T-helper 17 cell (primary cell): ENCODE data around the gene CCDC192. TPM values are rescaled to one million over a fixed set of nuclear protein-coding genes. Genes with fewer than 3 reads are reported as not detected.
"Not testable (repeated sequence)": the region's sequence is repeated elsewhere in the genome, so short reads cannot be mapped to it uniquely, and the experiment has no call there.

ENCODE experiments used
- ATAC-seq: fragments of 150-1000 bp; cut with Tn5 transposase; 2 replicates; pipeline ENCODE4 v1.10.0; 2021; ENCODE audit warnings: mild to moderate bottlenecking, moderate library complexity
- DNase-seq, 3 donors: peaks; one replicate each; pipeline versions ENCODE4 v3.0.0 to v3.0.0-alpha.2; 2020 to 2021
- H3K9me3 ChIP-seq: one replicate; pipeline ENCODE4 v1.7.0; 2013; ENCODE audit warnings: low read length, mild to moderate bottlenecking; ENCODE audit not compliant: control insufficient read depth, poor library complexity, severe bottlenecking
- H3K27ac Mint-ChIP-seq: one replicate; pipeline ENCODE4 v1.8.0; 2022; ENCODE audit warnings: mild to moderate bottlenecking, moderate library complexity, mixed read lengths
- H3K27me3 Mint-ChIP-seq: one replicate; pipeline ENCODE4 v1.8.0; 2022; ENCODE audit warnings: mixed read lengths
- H3K36me3 Mint-ChIP-seq: one replicate; pipeline ENCODE4 v1.8.0; 2022; ENCODE audit warnings: low read depth, mixed read lengths
- H3K4me1 Mint-ChIP-seq: one replicate; pipeline ENCODE4 v1.8.0; 2022; ENCODE audit warnings: mild to moderate bottlenecking, mixed read lengths
- H3K4me3 Mint-ChIP-seq: one replicate; pipeline ENCODE4 v1.8.0; 2022; ENCODE audit warnings: mild to moderate bottlenecking, moderate library complexity, mixed read lengths
- total RNA-seq, 4 donors: library from RNA in 2 of 4; stranded (reverse) in 2 of 4; gene quantifications; one replicate each; pipeline ENCODE4 v1.2.3 and lab custom pipeline; 2022 to 2026

CCDC192 gene
- total RNA-seq, 2 donors from 2014 or later = 0.45 TPM; not detected in 1

GRCh38 chr5:127757576-127757975 is 54.4 kb downstream of the CCDC192 start:
- H3K4me3 Mint-ChIP-seq = no peak overlapping the region
- H3K9me3 ChIP-seq = no peaks in the 10 kb centered on the region
- DNase-seq = peak in 1 of 3 donors; percentile 10
- H3K27ac Mint-ChIP-seq = peak overlapping the region; percentile 19
- H3K27me3 Mint-ChIP-seq = peaks cover 9% of the 10 kb centered on the region
- peaks cover 2% of the 10 kb centered on the region for H3K4me1 Mint-ChIP-seq
- H3K36me3 Mint-ChIP-seq = no peaks in the 10 kb centered on the region
- peak; percentile 79 for ATAC-seq

GRCh38 chr5:127758766-127759283 is 55.6 kb downstream of the CCDC192 start:
- no peaks in the 10 kb centered on the region for H3K9me3 ChIP-seq
- Mint-ChIP-seq H3K27ac (peak overlapping the region; percentile 19), H3K36me3 (no peaks in the 10 kb centered on the region), H3K4me3 (no peak overlapping the region), H3K4me1 (peaks cover 6% of the 10 kb centered on the region), H3K27me3 (peaks cover 9% of the 10 kb centered on the region)
- DNase-seq (no peak), ATAC-seq (no peak)

GRCh38 chr5:127761869-127762268 is 58.7 kb downstream of the CCDC192 start:
- H3K27me3 Mint-ChIP-seq = peaks cover 4% of the 10 kb centered on the region
- no peaks in the 10 kb centered on the region for H3K9me3 ChIP-seq
- DNase-seq = no peak
- no peaks in the 10 kb centered on the region for H3K36me3 Mint-ChIP-seq
- H3K27ac Mint-ChIP-seq = peak overlapping the region; percentile 21
- no peak for ATAC-seq
- no peak overlapping the region for H3K4me3 Mint-ChIP-seq
- H3K4me1 Mint-ChIP-seq = peaks cover 6% of the 10 kb centered on the region

- Mint-ChIP-seq H3K27ac (no peak overlapping the region), H3K27me3 (peaks cover 4% of the 10 kb centered on the region), H3K4me1 (peaks cover 6% of the 10 kb centered on the region), H3K36me3 (no peaks in the 10 kb centered on the region), H3K4me3 (no peak overlapping the region)
- no peak for ATAC-seq
- H3K9me3 ChIP-seq = no peaks in the 10 kb centered on the region
- no peak for DNase-seq
Observed at GRCh38 chr5:127762412-127762811, 59.2 kb downstream of the CCDC192 start.

- no peaks in the 10 kb centered on the region for H3K9me3 ChIP-seq
- H3K27me3 Mint-ChIP-seq = no peaks in the 10 kb centered on the region
- no peak for DNase-seq
- H3K36me3 Mint-ChIP-seq = no peaks in the 10 kb centered on the region
- no peak overlapping the region for H3K27ac Mint-ChIP-seq
- peaks cover 4% of the 10 kb centered on the region for H3K4me1 Mint-ChIP-seq
- ATAC-seq = no peak
- no peak overlapping the region for H3K4me3 Mint-ChIP-seq
Observed at GRCh38 chr5:127766676-127767335, 63.6 kb downstream of the CCDC192 start.

GRCh38 chr5:127769386-127769785 is 66.2 kb downstream of the CCDC192 start:
- H3K9me3 ChIP-seq = no peaks in the 10 kb centered on the region
- H3K36me3 Mint-ChIP-seq = no peaks in the 10 kb centered on the region
- no peaks in the 10 kb centered on the region for H3K4me1 Mint-ChIP-seq
- DNase-seq (no peak), ATAC-seq (no peak)
- H3K27me3 Mint-ChIP-seq = no peaks in the 10 kb centered on the region
- H3K4me3 Mint-ChIP-seq = no peak overlapping the region
- no peak overlapping the region for H3K27ac Mint-ChIP-seq

- Mint-ChIP-seq H3K27me3 (no peaks in the 10 kb centered on the region), H3K4me3 (no peak overlapping the region), H3K4me1 (no peaks in the 10 kb centered on the region), H3K27ac (no peak overlapping the region), H3K36me3 (no peaks in the 10 kb centered on the region)
- DNase-seq = no peak
- ATAC-seq = no peak
- H3K9me3 ChIP-seq = no peaks in the 10 kb centered on the region
Observed at GRCh38 chr5:127770272-127770671, 67.1 kb downstream of the CCDC192 start.

- DNase-seq = no peak
- no peaks in the 10 kb centered on the region for H3K36me3 Mint-ChIP-seq
- no peak overlapping the region for H3K27ac Mint-ChIP-seq
- no peak overlapping the region for H3K4me3 Mint-ChIP-seq
- H3K27me3 Mint-ChIP-seq = no peaks in the 10 kb centered on the region
- H3K9me3 ChIP-seq = no peaks in the 10 kb centered on the region
- no peak for ATAC-seq
- H3K4me1 Mint-ChIP-seq = no peaks in the 10 kb centered on the region
Observed at GRCh38 chr5:127772531-127772930, 69.3 kb downstream of the CCDC192 start.

- Mint-ChIP-seq H3K4me3 (no peak overlapping the region), H3K27ac (no peak overlapping the region), H3K36me3 (peaks cover 2% of the 10 kb centered on the region), H3K4me1 (no peaks in the 10 kb centered on the region), H3K27me3 (no peaks in the 10 kb centered on the region)
- ATAC-seq (no peak), DNase-seq (no peak)
- no peaks in the 10 kb centered on the region for H3K9me3 ChIP-seq
Observed at GRCh38 chr5:127774221-127774620, 71.0 kb downstream of the CCDC192 start.

GRCh38 chr5:127776477-127776876 is 73.3 kb downstream of the CCDC192 start:
- H3K9me3 ChIP-seq = no peaks in the 10 kb centered on the region
- H3K27ac Mint-ChIP-seq = no peak overlapping the region
- no peak overlapping the region for H3K4me3 Mint-ChIP-seq
- DNase-seq (no peak), ATAC-seq (no peak)
- peaks cover 2% of the 10 kb centered on the region for H3K36me3 Mint-ChIP-seq
- H3K4me1 Mint-ChIP-seq = no peaks in the 10 kb centered on the region
- no peaks in the 10 kb centered on the region for H3K27me3 Mint-ChIP-seq

GRCh38 chr5:127777957-127778356 is 74.8 kb downstream of the CCDC192 start:
- H3K27ac Mint-ChIP-seq = no peak overlapping the region
- DNase-seq = no peak
- peaks cover 2% of the 10 kb centered on the region for H3K36me3 Mint-ChIP-seq
- no peaks in the 10 kb centered on the region for H3K27me3 Mint-ChIP-seq
- ATAC-seq = no peak
- peaks cover 2% of the 10 kb centered on the region for H3K4me1 Mint-ChIP-seq
- no peaks in the 10 kb centered on the region for H3K9me3 ChIP-seq
- no peak overlapping the region for H3K4me3 Mint-ChIP-seq

GRCh38 chr5:127782450-127782849 is 79.3 kb downstream of the CCDC192 start:
- H3K4me3 Mint-ChIP-seq, H3K9me3 ChIP-seq, H3K27ac Mint-ChIP-seq, ATAC-seq, H3K27me3 Mint-ChIP-seq, H3K36me3 Mint-ChIP-seq, DNase-seq: not testable (repeated sequence)
- peaks cover 15% of the 10 kb centered on the region for H3K4me1 Mint-ChIP-seq

GRCh38 chr5:127785098-127785927 is 82.1 kb downstream of the CCDC192 start:
- H3K27ac Mint-ChIP-seq = peak overlapping the region; percentile 89
- peaks cover 15% of the 10 kb centered on the region for H3K4me1 Mint-ChIP-seq
- DNase-seq = no peak
- H3K36me3 Mint-ChIP-seq = no peaks in the 10 kb centered on the region
- ATAC-seq = peak; percentile 88
- no peaks in the 10 kb centered on the region for H3K27me3 Mint-ChIP-seq
- H3K4me3 Mint-ChIP-seq = peak overlapping the region; percentile 43
- H3K9me3 ChIP-seq = peaks cover 4% of the 10 kb centered on the region
